EL (cell line): ENCODE data around the gene GPLD1.

Source experiments
- DNase-seq: peaks from one replicate; pipeline ENCODE4 v3.0.0-alpha.2; 2016

Gene GPLD1

DNA sequence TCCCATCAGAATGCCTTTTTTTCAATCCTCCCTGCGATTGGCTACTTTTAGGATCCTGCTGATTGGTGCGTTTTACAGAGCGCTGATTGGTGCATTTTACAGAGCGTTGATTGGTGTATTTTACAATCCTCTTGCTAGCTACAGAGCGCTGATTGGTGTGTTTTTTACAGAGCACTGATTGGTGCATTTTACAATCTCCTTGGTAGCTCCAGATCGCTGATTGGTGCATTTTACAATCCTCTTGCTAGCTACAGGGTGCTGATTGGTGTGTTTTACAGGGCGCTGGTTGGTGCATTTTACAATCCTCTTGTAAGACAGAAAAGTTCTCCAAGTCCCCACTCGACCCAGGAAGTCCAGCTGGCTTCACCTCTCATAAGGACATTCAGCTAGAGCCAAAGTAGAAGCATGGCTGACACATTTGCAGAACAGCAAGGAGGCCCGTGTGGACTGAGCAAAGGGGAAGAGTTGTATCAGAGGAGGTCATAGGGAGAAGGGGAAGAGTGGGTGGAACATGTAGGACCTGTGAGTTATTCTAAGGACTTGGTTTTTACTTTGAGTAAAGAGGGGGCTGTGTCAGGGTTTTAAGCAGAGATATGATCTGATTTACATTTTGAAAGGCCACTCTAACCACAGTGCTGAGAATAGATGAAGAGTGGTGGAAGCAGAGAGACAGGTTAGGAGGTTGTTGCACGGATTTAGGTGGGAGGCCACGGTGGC is 8.0 kb upstream of the GPLD1 start:
- no peak for DNase-seq

- DNase-seq, result peak; percentile 65
Measured at GRCh38 chr6:24494821-24495795, 5.7 kb upstream of the GPLD1 start, which contains the start of gene ALDH5A1. ALDH5A1 (plus strand) TSS chr6:24494969; CDS start chr6:24494997, 28 bp downstream.

GRCh38 chr6:24493945-24494820 is 4.8 kb upstream of the GPLD1 start:
- no peak for DNase-seq

- DNase-seq, result peak; percentile 32
Measured at GRCh38 chr6:24492475-24492874, 3.1 kb upstream of the GPLD1 start.

GRCh38 chr6:24490948-24491347 is 1.6 kb upstream of the GPLD1 start:
- no peak for DNase-seq

DNA sequence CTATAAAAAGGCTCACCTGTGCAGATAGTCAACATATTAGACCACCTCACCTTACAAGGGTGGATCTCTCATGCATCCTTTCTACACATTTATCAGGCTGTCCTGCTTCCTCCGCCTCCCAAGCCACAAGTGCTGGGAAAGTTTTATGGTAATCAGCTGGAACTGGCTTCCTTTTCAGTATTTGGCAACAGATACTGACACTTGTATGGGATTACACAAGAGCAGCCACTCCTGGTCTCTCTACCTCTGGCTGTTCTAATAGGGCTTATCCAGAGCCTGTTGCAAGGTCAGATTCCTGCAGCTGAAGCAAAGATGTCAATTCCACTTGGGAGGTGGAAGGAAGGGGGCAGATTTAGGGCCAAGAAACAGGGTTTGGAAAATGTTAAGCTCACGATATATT is 503 bp upstream of the GPLD1 start:
- DNase-seq, result no peak

DNA sequence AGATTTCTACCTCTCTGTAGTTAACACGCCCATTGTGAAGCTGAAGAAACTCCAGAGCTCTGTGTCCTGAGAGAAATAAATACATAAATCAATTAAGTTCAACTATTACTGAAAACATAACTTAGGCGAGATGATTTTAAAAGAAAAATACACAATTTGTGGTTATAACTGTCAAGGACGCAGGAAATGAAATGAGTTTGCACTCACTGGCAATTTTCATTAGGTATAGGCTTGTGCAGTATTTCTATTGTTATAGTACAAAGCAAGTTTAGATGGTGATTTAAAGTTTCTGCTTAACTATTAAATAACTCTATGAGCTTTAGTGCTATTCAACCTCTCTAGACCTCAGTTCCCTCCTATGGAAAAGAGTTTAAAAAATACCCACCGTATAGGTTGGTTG is 3.3 kb downstream of the GPLD1 start:
- DNase-seq, result no peak

- no peak for DNase-seq
Measured at GRCh38 chr6:24484657-24485323, 4.6 kb downstream of the GPLD1 start.

GRCh38 chr6:24481449-24481848 is 7.9 kb downstream of the GPLD1 start:
- no peak for DNase-seq

GRCh38 chr6:24480705-24481104 is 8.7 kb downstream of the GPLD1 start:
- no peak for DNase-seq

GRCh38 chr6:24478903-24479302 is 10.5 kb downstream of the GPLD1 start:
- no peak for DNase-seq

DNA sequence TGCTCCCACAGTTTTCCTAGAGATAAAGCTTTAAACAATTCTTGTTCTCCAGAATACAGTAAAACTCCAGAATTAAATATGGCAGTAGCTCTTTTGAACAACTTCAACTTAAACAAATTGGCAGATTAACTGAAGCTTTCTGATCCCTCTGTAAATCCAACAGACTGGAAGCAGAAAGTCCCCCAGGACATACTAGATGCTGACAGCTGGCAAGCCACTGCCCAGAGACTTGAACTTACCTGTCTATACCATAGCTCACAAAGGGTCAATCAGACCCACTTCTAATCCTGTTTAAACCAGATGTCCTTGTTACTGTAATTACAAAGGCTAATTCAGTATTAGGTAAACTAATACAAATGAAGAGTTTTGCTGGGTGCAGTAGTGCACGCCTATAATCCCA is 12.3 kb downstream of the GPLD1 start:
- no peak for DNase-seq

DNA sequence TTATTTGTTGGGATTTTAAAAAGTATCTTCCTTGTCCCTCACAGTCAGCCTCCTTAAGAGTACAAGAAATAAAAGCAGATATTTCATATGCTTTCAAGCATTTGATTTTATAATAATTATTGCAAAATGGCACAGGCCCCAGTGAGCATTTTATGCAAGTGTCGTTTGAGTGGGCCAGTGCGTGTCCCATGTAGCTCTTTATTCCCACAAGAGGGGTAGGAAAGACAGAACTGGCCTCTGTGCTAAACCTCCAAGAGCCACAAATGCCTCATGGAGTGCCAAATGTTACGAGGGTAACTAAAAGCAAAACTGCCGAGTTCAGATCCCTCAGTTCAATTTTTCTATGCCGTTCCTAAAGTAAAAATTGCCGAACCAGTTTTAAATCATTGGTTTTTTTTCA is 12.7 kb downstream of the GPLD1 start:
- DNase-seq, result no peak

DNA sequence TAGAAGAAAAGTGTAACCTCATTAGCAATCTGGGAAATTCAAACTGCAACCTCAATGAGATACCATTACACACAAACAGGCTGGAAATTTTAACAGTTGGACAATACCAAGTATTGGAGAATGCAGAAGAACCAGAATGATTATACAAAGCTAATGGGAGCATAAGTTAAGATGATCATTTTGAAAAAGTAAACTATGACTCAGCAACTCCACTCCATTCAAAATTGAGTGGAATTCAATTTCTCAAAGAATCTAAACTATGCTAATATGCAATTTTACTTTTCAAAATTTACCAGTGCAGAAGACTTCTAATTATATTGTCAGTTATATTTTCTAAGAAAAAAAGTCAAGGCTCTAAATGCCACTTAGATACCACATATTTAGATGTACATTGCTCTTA is 17.2 kb downstream of the GPLD1 start:
- no peak for DNase-seq

DNA sequence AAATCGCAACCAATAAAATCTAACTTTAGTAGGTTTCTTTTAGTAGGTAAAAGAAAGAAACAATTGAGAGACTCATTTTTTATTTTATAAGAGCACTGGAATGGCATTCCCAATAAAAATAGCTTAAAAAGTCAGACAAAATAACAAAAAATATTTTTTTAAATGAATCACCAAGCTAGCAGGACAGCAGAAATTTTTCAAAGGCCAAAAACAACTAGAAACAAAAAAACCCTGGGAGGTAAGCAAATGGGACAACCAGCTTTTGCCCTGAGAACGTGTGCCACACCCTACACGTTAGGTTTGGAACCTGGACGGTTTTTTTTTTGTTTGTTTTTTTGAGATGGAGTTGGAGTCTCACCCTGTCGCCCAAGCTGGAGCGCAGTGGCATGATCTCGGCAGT is 19.6 kb downstream of the GPLD1 start:
- DNase-seq, result no peak

GRCh38 chr6:24464253-24465038 is 24.9 kb downstream of the GPLD1 start:
- no peak for DNase-seq

- no peak for DNase-seq
Measured at GRCh38 chr6:24460966-24461365, 28.4 kb downstream of the GPLD1 start.

- no peak for DNase-seq
Measured at GRCh38 chr6:24458941-24459340, 30.4 kb downstream of the GPLD1 start.

- DNase-seq, result no peak
Measured at GRCh38 chr6:24458134-24458533, 31.2 kb downstream of the GPLD1 start.

- no peak for DNase-seq
Measured at GRCh38 chr6:24455061-24455460, 34.3 kb downstream of the GPLD1 start.

DNA sequence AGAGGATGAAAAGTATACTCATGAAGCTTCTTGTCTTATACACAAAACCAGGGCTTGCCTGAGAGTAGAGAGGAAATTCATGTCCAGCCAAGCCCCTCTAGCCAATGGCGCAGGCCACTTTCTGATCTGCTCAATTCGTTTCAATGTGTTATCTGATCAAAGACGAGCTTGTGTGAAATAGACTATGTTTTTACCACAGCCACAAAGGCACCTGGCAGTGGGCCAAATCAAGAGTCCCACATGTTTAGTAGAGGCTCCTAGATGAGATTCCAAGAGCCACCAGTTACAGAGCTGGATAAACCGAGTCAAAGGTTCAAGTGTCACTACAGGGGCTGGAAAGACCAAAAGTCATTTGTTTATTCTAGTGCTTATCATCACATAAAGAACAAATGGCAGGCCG is 34.9 kb downstream of the GPLD1 start:
- no peak for DNase-seq

- no peak for DNase-seq
Measured at GRCh38 chr6:24453921-24454320, 35.5 kb downstream of the GPLD1 start.
